GM10266 (cell line): Measurements from ENCODE around the gene FGF2.

Experiments used
- DNase-seq: peaks from one replicate; pipeline ENCODE4 v3.0.0; 2012; ENCODE audit errors: extremely low spot score
- TF ChIP-seq, protein P1 (sequence below): IDR thresholded peaks from 2 replicates; pipeline ENCODE4 v1.5.1; 2012; ENCODE audit warnings: mild to moderate bottlenecking, low read depth; ENCODE audit not compliant: control insufficient read depth, insufficient read depth; ENCODE audit errors: missing control alignments

Gene FGF2

DNA sequence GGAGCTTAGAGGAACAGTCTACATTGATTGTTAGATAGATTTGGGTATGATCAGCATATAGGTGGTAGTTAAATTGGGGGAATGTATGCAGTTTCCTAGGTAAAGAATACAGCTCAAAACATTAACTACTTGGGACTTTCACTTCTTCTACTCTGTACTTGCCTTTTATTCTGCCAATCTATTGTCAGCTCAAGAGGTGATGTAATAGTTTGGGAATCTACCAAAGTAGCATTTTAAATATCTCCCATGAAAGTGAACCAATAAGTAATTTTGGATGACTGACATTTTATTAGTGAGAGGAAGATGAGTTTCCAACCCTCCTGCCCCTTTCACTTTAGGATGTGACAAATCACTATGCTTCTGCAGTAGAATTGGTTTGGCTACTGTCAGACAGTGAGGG is 52.4 kb downstream of the FGF2 start:
- TF ChIP-seq, protein P1, sequence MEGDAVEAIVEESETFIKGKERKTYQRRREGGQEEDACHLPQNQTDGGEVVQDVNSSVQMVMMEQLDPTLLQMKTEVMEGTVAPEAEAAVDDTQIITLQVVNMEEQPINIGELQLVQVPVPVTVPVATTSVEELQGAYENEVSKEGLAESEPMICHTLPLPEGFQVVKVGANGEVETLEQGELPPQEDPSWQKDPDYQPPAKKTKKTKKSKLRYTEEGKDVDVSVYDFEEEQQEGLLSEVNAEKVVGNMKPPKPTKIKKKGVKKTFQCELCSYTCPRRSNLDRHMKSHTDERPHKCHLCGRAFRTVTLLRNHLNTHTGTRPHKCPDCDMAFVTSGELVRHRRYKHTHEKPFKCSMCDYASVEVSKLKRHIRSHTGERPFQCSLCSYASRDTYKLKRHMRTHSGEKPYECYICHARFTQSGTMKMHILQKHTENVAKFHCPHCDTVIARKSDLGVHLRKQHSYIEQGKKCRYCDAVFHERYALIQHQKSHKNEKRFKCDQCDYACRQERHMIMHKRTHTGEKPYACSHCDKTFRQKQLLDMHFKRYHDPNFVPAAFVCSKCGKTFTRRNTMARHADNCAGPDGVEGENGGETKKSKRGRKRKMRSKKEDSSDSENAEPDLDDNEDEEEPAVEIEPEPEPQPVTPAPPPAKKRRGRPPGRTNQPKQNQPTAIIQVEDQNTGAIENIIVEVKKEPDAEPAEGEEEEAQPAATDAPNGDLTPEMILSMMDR = no peak
- DNase-seq = no peak

DNA sequence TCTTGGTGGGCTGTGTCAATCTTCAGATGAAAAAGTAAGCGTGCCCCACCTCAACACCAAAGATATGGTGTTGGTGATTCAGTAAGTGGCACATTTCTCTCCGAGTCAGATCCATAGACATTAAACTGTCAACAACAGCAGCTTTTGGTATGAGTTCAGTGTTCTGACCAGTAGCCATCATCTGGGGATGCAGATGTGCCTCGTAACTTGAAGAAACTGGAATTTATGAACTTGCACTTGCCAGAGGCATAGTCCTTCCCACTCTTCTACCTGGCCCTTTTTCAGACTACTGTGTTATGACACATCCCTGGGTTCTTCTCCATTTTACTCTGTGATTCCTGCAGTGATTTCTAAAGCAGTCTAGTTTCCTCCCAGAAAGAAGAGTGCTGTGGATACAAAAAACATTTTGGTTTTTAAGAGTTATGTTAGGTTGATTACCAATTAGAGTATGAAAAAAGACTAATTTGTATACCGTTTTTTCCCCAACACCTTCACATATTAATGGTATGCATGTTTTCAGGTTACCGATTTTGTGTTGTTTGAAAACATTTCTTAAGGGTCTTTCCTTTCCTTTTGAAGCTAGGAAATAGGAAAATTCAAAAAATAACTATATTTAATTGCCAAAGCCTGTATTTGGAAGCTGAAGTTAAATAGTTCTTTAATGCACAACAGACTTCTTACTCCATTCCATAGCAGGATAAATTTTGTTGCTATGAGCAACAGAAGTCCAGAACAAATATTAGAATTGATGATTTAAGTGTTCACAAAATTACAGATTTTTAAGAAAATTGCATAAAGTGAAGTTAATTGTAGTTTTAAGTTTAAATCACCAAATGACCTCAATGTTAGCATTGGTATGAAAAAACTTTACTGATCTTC is 56.5 kb downstream of the FGF2 start:
- no peak for DNase-seq
- TF ChIP-seq, protein P1 = no peak

DNA sequence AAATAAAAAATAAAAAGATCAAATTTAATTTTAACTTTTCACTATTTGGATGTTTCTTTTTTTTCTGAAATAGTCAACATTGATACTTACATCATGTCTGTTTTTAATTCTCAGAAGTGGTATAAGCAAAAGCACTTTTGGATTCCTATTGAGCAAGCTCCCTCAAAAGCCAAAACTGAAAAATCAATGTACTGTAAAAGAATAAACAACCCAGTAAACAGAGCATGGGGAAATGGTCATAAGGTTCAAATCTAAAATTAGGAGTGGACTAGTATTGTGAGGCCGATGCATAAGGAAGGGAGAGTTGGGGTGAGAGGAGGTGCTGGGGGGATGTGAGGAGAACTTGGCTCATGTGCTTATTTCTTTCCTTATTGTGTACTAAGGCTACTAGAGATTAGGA is 57.9 kb downstream of the FGF2 start:
- DNase-seq = no peak
- TF ChIP-seq, protein P1 = no peak

DNA sequence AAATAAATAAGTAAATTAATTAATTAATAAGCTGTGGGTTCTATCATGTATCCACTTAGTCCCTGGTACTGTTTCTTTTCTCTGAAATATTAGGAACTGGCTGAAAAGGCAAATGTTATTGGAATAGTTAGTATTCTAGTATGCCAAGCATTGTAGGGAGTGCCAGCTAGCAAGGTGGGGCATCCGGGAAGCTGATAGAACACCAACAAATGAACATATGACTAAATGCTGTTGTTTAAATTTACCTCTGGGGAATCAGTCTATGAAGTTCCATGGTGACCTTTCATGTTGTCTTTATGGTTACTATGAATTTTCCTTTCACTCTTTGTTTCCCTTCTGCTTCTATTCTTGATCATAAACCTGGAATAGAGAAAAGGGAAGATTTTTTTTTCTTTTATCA is 63.1 kb downstream of the FGF2 start:
- TF ChIP-seq, protein P1 = no peak
- DNase-seq = no peak

DNA sequence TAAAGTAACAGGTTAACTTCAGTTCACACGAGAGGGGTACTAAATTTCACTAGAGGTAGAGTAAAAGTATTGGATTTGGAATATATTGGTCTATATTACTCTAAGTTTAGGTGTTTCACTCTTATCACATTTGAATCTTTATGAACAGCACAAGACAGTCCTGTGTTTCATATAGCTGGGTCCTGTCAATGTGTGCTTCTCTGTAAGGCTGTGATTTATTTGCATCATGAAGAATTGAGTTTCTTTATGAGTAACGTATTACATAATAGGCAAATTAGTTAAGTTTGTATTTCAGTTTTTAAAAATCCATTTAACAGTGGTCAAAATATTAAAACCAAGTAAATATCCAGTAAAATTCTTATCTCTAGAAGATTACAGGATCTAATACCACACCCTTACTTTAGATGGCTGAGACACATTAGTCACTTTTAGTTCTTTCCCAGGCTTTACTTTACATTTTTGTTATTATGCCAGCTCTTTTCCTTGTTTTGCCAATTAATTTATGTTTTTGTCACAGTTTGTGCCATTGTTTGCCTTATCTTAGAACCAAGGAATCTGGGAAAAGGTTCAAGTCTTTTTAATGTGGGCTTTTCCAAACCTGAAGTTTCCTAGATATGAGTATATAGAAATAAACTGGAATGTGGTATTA is 63.6 kb downstream of the FGF2 start:
- no peak for DNase-seq
- TF ChIP-seq, protein P1 = no peak

DNA sequence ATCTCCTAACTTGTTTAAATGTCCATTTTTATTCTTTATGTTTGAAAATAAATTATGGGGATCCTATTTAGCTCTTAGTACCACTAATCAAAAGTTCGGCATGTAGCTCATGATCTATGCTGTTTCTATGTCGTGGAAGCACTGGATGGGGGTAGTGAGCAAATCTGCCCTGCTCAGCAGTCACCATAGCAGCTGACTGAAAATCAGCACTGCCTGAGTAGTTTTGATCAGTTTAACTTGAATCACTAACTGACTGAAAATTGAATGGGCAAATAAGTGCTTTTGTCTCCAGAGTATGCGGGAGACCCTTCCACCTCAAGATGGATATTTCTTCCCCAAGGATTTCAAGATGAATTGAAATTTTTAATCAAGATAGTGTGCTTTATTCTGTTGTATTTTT is 68.2 kb downstream of the FGF2 start:
- TF ChIP-seq, protein P1 = no peak
- DNase-seq = no peak

DNA sequence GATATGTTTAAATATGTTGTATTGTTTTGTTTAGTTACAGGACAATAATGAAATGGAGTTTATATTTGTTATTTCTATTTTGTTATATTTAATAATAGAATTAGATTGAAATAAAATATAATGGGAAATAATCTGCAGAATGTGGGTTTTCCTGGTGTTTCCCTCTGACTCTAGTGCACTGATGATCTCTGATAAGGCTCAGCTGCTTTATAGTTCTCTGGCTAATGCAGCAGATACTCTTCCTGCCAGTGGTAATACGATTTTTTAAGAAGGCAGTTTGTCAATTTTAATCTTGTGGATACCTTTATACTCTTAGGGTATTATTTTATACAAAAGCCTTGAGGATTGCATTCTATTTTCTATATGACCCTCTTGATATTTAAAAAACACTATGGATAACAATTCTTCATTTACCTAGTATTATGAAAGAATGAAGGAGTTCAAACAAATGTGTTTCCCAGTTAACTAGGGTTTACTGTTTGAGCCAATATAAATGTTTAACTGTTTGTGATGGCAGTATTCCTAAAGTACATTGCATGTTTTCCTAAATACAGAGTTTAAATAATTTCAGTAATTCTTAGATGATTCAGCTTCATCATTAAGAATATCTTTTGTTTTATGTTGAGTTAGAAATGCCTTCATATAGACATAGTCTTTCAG is 68.8 kb downstream of the FGF2 start:
- TF ChIP-seq, protein P1 = no peak
- no peak for DNase-seq
